Suprapubic skin (tissue), 4 donors: Measurements from ENCODE around the gene COL5A2. TPM values are rescaled to one million over a fixed set of nuclear protein-coding genes. Genes with fewer than 3 reads are reported as not detected.

Experiments
- DNase-seq, 2 donors: peaks; one replicate each; pipeline ENCODE4 v3.0.0-alpha.2; 2019; ENCODE audit warnings: low spot score in 2 of 2
- H3K27ac ChIP-seq: fragments of 200-600 bp; sonication (generic); one replicate; pipeline ENCODE4 v1.5.1; 2019
- H3K27me3 ChIP-seq: fragments of 200-600 bp; sonication (generic); one replicate; pipeline ENCODE4 v1.5.1; 2019
- H3K36me3 ChIP-seq: fragments of 200-600 bp; sonication (generic); one replicate; pipeline ENCODE4 v1.5.1; 2019
- H3K4me1 ChIP-seq: fragments of 200-600 bp; sonication (generic); one replicate; pipeline ENCODE4 v1.5.1; 2019
- H3K4me3 ChIP-seq: fragments of 200-600 bp; sonication (generic); one replicate; pipeline ENCODE4 v1.5.1; 2019; ENCODE audit warnings: mild to moderate bottlenecking
- H3K9me3 ChIP-seq: fragments of 200-600 bp; sonication (generic); one replicate; pipeline ENCODE4 v1.5.1; 2019
- EP300 ChIP-seq: sonication (generic); formaldehyde crosslinking; IDR thresholded peaks from one replicate; pipeline ENCODE4 v1.6.1; 2017; ENCODE audit warnings: antibody characterized with exemption
- POLR2A ChIP-seq, 2 donors: fragments of 450-650 bp; IDR thresholded peaks; one replicate each; pipeline ENCODE4 v1.6.1; 2017; ENCODE audit warnings: antibody characterized with exemption in 2 of 2, mild to moderate bottlenecking in 2 of 2, moderate library complexity in 2 of 2
- POLR2AphosphoS5 ChIP-seq, 3 donors: sonication (generic); formaldehyde crosslinking; IDR thresholded peaks; one replicate each; pipeline ENCODE4 v1.6.1; 2017; ENCODE audit warnings: antibody characterized with exemption in 3 of 3
- WGBS: methylation state at CpG from one replicate; pipeline ENCODE4 v1.1.5; 2018; 5-methylcytosine and 5-hydroxymethylcytosine counted together
- total RNA-seq, 4 donors: library from RNA; depleted of rRNA; stranded (reverse); fragments of >200 nt; gene quantifications; one replicate each; pipeline ENCODE4 v1.1.0, GENCODE V29; 2016
- TF ChIP-seq, protein P1 (sequence below), 2 donors: fragments of 200-600 bp in 1 of 2; fragments of 450-650 bp in 1 of 2; sonication (generic) in 1 of 2; IDR thresholded peaks; one replicate each; pipeline ENCODE4 v1.5.1; 2016 to 2019; ENCODE audit warnings: antibody characterized with exemption in 2 of 2, mild to moderate bottlenecking in 1 of 2, moderate library complexity in 1 of 2

Gene COL5A2
- total RNA-seq, 4 donors from 2014 or later: 14.1 to 17.6 (median 16.3) TPM

DNA sequence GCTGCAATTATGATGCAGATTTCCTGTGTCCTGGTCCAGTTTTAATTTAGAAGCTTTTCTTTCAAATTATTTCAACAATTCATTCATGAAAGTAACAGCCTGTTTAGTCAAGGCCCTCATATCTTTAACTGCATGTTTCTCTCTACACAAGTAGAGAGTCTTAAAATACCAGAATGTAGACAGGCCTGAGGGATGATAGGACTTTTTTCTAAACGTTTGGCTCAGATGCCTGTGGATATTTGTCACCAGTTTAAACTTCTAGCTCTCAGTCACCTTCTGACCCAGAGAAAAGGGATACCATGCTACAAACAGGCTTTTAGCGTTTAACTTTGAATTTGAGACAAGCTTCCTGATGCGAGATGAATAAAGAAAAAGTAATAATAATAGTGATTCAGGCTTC, 15.7 kb downstream of the COL5A2 start:
- H3K27ac ChIP-seq: peak overlapping the region; percentile 6
- no peaks in the 10 kb centered on the region for H3K9me3 ChIP-seq
- peaks cover 14% of the 10 kb centered on the region for H3K4me1 ChIP-seq
- WGBS: 30% methylated on average over 3 of the region's 3 CpGs
- no peaks in the 10 kb centered on the region for H3K27me3 ChIP-seq
- TF ChIP-seq POLR2AphosphoS5 (IDR thresholded peaks at IDR 0.05) (no peak), EP300 (no peak), POLR2A (IDR thresholded peaks at IDR 0.05) (no peak)
- TF ChIP-seq, protein P1, sequence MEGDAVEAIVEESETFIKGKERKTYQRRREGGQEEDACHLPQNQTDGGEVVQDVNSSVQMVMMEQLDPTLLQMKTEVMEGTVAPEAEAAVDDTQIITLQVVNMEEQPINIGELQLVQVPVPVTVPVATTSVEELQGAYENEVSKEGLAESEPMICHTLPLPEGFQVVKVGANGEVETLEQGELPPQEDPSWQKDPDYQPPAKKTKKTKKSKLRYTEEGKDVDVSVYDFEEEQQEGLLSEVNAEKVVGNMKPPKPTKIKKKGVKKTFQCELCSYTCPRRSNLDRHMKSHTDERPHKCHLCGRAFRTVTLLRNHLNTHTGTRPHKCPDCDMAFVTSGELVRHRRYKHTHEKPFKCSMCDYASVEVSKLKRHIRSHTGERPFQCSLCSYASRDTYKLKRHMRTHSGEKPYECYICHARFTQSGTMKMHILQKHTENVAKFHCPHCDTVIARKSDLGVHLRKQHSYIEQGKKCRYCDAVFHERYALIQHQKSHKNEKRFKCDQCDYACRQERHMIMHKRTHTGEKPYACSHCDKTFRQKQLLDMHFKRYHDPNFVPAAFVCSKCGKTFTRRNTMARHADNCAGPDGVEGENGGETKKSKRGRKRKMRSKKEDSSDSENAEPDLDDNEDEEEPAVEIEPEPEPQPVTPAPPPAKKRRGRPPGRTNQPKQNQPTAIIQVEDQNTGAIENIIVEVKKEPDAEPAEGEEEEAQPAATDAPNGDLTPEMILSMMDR (IDR thresholded peaks at IDR 0.05): no peak
- no peak overlapping the region for H3K4me3 ChIP-seq
- H3K36me3 ChIP-seq: no peaks in the 10 kb centered on the region
- no peak for DNase-seq

DNA sequence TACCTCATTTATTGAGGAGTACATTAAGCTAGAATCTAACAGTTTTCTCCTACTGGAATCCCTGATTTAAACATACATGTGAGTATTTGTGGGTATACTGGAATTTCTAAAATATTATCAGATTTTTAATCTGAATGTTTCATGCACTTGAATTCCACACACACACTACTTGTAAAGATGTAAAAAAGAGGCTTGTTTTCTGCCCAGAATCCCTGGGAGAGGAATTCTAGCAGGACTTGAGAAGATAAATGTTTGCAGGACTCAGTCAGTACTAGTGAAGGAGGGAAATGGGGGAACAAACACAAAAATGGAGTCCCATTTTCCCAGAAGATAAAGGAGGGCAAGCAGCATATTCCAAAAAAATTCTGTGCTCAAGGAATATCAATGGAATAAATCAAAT, 17.0 kb downstream of the COL5A2 start:
- H3K27me3 ChIP-seq: no peaks in the 10 kb centered on the region
- peaks cover 14% of the 10 kb centered on the region for H3K4me1 ChIP-seq
- H3K9me3 ChIP-seq: no peaks in the 10 kb centered on the region
- no peak for DNase-seq
- no peak overlapping the region for H3K27ac ChIP-seq
- H3K36me3 ChIP-seq: no peaks in the 10 kb centered on the region
- TF ChIP-seq EP300 (no peak), POLR2A (IDR thresholded peaks at IDR 0.05) (no peak), POLR2AphosphoS5 (IDR thresholded peaks at IDR 0.05) (no peak)
- TF ChIP-seq, protein P1 (IDR thresholded peaks at IDR 0.05): no peak
- no peak overlapping the region for H3K4me3 ChIP-seq

DNA sequence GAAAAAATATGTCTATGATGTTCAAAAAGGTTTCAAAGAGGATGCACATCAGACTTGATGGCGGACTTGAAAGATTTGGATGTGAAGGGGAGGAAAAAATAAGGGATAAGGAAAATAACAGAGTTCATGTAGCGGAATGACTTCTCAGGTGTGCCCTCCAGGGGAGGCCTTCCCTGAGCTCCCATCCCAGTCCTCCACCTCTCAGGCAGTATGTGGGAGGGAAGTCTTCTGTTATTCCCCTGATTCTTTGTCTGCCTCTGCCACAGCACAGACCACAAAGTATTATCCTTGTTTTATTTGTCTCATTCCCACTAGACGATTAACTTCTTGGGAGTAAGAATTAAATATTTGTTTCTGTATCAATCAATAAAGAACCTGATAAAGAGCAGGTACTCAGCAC, 17.7 kb downstream of the COL5A2 start:
- no peaks in the 10 kb centered on the region for H3K36me3 ChIP-seq
- no peak for DNase-seq
- H3K27me3 ChIP-seq: no peaks in the 10 kb centered on the region
- 81% methylated on average over 3 of the region's 3 CpGs for WGBS
- no peak overlapping the region for H3K27ac ChIP-seq
- H3K9me3 ChIP-seq: no peaks in the 10 kb centered on the region
- TF ChIP-seq POLR2A (IDR thresholded peaks at IDR 0.05) (no peak), EP300 (no peak), POLR2AphosphoS5 (IDR thresholded peaks at IDR 0.05) (no peak)
- TF ChIP-seq, protein P1 (IDR thresholded peaks at IDR 0.05): no peak
- no peak overlapping the region for H3K4me3 ChIP-seq
- H3K4me1 ChIP-seq: peaks cover 14% of the 10 kb centered on the region

DNA sequence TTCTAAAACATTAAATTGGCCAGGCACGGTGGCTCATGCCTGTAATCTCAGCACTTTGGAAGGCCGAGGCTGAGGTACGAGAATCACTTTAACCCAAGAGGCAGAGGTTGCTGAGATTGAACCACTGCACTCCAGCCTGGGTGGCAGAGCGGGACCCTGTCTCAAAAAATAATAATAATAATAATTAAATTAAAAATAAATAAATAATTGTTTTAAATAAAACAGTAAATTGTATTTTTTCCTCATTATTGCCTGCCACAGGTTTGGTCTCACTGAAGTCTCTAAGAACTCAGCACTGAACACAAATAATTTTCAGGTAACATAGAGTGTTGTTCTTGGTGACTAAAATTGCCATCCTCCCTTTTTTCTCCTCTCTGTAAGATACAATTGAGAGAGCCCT, 19.8 kb downstream of the COL5A2 start:
- Histone ChIP-seq H3K4me1 (peaks cover 7% of the 10 kb centered on the region), H3K27me3 (no peaks in the 10 kb centered on the region), H3K36me3 (no peaks in the 10 kb centered on the region), H3K27ac (no peak overlapping the region), H3K9me3 (no peaks in the 10 kb centered on the region), H3K4me3 (no peak overlapping the region)
- WGBS: 86% methylated on average over 4 of the region's 4 CpGs
- TF ChIP-seq, protein P1 (IDR thresholded peaks at IDR 0.05): no peak
- no peak for TF ChIP-seq POLR2AphosphoS5 (IDR thresholded peaks at IDR 0.05)
- no peak for TF ChIP-seq EP300
- DNase-seq: no peak

DNA sequence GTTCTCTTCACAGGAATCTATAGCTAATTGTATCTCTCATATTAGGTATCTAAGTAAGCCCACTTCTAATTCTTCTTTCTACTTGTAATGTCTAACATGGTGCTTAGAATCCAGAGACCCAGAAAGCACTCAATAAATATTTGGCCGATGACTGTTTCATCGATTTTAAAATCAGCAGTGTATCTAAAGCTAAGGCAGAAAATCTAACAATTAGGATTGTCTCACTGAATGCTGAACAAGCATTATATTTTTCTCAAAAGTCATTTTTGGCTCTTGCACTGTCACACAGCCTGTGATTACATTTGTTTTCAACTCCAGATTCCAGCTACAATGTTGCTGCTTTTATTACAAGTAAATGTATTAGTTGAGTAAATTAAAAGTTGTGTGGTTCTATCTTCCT, 20.3 kb downstream of the COL5A2 start:
- H3K36me3 ChIP-seq: no peaks in the 10 kb centered on the region
- DNase-seq: no peak
- H3K27me3 ChIP-seq: no peaks in the 10 kb centered on the region
- no peak overlapping the region for H3K4me3 ChIP-seq
- WGBS: 88% methylated on average over 2 of the region's 2 CpGs
- H3K9me3 ChIP-seq: no peaks in the 10 kb centered on the region
- no peak for TF ChIP-seq POLR2AphosphoS5 (IDR thresholded peaks at IDR 0.05)
- TF ChIP-seq, protein P1 (IDR thresholded peaks at IDR 0.05): no peak
- no peak for TF ChIP-seq EP300
- TF ChIP-seq POLR2A (IDR thresholded peaks at IDR 0.05): no peak
- H3K4me1 ChIP-seq: peaks cover 7% of the 10 kb centered on the region
- no peak overlapping the region for H3K27ac ChIP-seq
